ENCODE results near the gene CD2.

The CD2 gene

DNA sequence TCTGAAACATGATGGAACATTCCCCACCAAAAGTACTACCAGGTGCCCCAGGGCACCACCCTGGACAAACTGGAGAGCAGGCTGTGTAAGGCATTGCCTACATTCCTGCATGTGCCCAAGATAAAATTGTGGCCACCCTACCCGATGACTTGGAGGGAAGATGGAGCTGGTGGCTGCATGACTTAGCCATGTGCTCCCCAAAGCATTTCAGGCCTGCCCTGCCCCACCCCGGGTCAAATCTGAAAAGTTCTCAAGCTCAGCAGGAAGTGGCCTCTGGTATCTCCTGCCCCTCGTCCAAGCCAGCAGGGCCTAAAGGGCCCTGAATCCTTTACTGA is 8.5 kb downstream of the CD2 start:
- H3K9ac ChIP-seq (ENCODE audit: low read length), result no peak overlapping the region
- H2AFZ ChIP-seq (ENCODE audit: low read depth, low read length), result no peak overlapping the region
- no peak for TF ChIP-seq EZH2phosphoT487 (IDR thresholded peaks at IDR 0.05; ENCODE audit: low read depth)
- TF ChIP-seq, protein P1, sequence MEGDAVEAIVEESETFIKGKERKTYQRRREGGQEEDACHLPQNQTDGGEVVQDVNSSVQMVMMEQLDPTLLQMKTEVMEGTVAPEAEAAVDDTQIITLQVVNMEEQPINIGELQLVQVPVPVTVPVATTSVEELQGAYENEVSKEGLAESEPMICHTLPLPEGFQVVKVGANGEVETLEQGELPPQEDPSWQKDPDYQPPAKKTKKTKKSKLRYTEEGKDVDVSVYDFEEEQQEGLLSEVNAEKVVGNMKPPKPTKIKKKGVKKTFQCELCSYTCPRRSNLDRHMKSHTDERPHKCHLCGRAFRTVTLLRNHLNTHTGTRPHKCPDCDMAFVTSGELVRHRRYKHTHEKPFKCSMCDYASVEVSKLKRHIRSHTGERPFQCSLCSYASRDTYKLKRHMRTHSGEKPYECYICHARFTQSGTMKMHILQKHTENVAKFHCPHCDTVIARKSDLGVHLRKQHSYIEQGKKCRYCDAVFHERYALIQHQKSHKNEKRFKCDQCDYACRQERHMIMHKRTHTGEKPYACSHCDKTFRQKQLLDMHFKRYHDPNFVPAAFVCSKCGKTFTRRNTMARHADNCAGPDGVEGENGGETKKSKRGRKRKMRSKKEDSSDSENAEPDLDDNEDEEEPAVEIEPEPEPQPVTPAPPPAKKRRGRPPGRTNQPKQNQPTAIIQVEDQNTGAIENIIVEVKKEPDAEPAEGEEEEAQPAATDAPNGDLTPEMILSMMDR (IDR thresholded peaks at IDR 0.05; ENCODE audit: low read depth, low read length), result no peak

DNA sequence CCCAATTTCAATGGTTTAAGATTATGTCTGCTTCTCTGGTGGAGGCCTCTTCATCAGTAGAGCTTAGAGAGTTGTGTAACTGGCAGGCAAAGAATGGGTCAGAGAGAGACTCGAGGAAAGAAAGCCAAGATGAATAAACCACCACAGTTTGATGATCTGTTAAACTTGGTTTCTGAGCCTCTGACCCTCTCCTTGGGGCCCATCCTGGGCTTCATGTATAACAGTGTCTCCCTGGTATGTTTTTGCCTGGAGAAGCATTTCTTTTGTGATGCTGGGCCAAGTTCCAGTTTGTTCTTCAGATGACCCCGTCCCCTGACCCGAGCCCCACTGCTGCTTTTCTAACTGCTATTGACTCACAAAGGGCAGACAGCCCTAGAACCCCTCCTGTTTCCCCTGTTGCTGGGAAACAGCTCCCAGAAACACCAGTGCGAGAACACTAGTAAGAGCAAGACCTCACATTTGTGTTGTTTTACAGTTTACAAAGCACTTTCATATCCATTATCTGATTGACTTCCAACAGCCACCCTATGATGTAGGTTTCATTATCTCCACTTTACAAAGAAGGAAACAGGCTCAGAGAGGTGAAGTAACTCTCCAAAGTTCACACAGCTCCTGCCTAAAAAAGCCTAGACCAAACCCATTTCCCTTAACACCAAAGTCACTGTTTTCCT is 9.0 kb downstream of the CD2 start:
- TF ChIP-seq, protein P1 (IDR thresholded peaks at IDR 0.05; ENCODE audit: low read depth, low read length), result no peak
- no peak for TF ChIP-seq EZH2phosphoT487 (IDR thresholded peaks at IDR 0.05; ENCODE audit: low read depth)

More for the DNA sequence above, 8.5 kb downstream of the CD2 start:
- Histone ChIP-seq H3K27me3 (ENCODE audit: low read depth, low read length) (no peaks in the 10 kb centered on the region), H3K79me2 (ENCODE audit: low read length) (no peaks in the 10 kb centered on the region), H4K20me1 (ENCODE audit: insufficient read depth, low read length) (no peaks in the 10 kb centered on the region), H3K4me3 (ENCODE audit: low read length) (no peak overlapping the region), H3K27ac (ENCODE audit: low read length) (no peak overlapping the region), H3K9me3 (ENCODE audit: insufficient read depth, low read length) (no peaks in the 10 kb centered on the region), H3K36me3 (replicated peaks; ENCODE audit: low read depth, low read length) (no peaks in the 10 kb centered on the region), H3K4me1 (ENCODE audit: low read length) (no peaks in the 10 kb centered on the region), H3K4me2 (ENCODE audit: low read length) (no peak overlapping the region)

DNA sequence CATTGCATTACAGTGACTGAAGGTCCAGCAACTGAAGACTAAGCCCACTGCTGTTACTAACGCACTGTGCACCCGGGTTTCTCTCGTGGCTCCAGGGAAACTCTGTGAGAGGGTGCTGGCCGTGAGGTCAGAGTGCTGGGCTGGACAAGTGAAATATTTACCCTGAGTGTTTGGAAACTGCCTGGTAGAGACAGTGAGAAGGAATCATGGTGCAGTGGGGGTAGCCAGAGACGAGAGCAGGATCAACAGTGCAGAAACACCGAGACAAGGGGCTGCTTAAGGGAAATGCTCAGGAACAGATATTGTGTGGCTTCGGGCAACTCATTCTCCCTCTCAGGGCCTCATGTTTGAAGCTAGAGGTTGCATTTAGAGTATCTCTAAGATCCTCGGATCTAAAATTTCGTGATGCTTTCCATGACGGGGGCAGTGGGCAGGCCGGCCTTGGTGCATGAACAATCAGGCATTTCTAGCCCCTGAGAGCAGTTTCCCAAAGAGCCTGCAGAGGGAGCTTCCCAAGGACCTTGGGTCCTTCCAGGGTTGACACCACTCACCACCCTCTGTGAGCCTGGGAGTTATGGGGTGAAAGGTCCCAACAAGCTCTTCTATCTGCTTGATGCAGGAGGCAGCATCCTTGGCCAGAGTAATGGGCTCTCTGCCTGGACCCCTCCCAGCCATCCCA is 9.7 kb downstream of the CD2 start:
- no peak overlapping the region for H2AFZ ChIP-seq (ENCODE audit: low read depth, low read length)
- H3K9me3 ChIP-seq (ENCODE audit: insufficient read depth, low read length), result no peaks in the 10 kb centered on the region
- no peak overlapping the region for H3K9ac ChIP-seq (ENCODE audit: low read length)

More for the DNA sequence above, 9.0 kb downstream of the CD2 start:
- no peaks in the 10 kb centered on the region for H3K79me2 ChIP-seq (ENCODE audit: low read length)
- H4K20me1 ChIP-seq (ENCODE audit: insufficient read depth, low read length), result no peaks in the 10 kb centered on the region
- H3K4me3 ChIP-seq (ENCODE audit: low read length), result no peak overlapping the region
- H3K9ac ChIP-seq (ENCODE audit: low read length), result no peak overlapping the region
- H3K27me3 ChIP-seq (ENCODE audit: low read depth, low read length), result no peaks in the 10 kb centered on the region
- no peaks in the 10 kb centered on the region for H3K9me3 ChIP-seq (ENCODE audit: insufficient read depth, low read length)
- H3K27ac ChIP-seq (ENCODE audit: low read length), result no peak overlapping the region
- no peaks in the 10 kb centered on the region for H3K36me3 ChIP-seq (replicated peaks; ENCODE audit: low read depth, low read length)
- H3K4me2 ChIP-seq (ENCODE audit: low read length), result no peak overlapping the region
- no peaks in the 10 kb centered on the region for H3K4me1 ChIP-seq (ENCODE audit: low read length)
- no peak overlapping the region for H2AFZ ChIP-seq (ENCODE audit: low read depth, low read length)

DNA sequence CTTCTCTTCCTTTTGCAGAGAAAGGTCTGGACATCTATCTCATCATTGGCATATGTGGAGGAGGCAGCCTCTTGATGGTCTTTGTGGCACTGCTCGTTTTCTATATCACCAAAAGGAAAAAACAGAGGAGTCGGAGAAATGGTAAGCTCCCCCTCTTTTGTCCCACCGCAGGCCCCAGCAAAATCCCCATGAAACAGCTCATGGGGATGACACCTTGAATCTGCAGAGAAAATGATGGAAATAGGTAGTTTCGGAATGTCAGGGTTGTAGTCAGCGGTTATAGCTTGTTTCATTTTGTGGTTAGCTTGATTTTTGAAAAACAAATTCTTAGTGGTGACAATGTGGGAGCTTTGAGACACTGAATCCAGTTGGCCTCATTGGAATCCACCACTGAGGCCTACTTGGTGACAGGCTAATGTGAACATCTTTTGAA is 10.3 kb downstream of the CD2 start:
- no peak overlapping the region for H3K4me2 ChIP-seq (ENCODE audit: low read length)
- no peaks in the 10 kb centered on the region for H3K27me3 ChIP-seq (ENCODE audit: low read depth, low read length)
- no peak overlapping the region for H2AFZ ChIP-seq (ENCODE audit: low read depth, low read length)
- H3K9me3 ChIP-seq (ENCODE audit: insufficient read depth, low read length), result no peaks in the 10 kb centered on the region
- no peak overlapping the region for H3K27ac ChIP-seq (ENCODE audit: low read length)
- no peaks in the 10 kb centered on the region for H3K36me3 ChIP-seq (replicated peaks; ENCODE audit: low read depth, low read length)
- H3K4me1 ChIP-seq (ENCODE audit: low read length), result peaks cover 4% of the 10 kb centered on the region
- H3K79me2 ChIP-seq (ENCODE audit: low read length), result no peaks in the 10 kb centered on the region
- TF ChIP-seq, protein P1 (IDR thresholded peaks at IDR 0.05; ENCODE audit: low read depth, low read length), result no peak
- TF ChIP-seq EZH2phosphoT487 (IDR thresholded peaks at IDR 0.05; ENCODE audit: low read depth), result no peak
- H4K20me1 ChIP-seq (ENCODE audit: insufficient read depth, low read length), result no peaks in the 10 kb centered on the region
- H3K4me3 ChIP-seq (ENCODE audit: low read length), result no peak overlapping the region
- no peak overlapping the region for H3K9ac ChIP-seq (ENCODE audit: low read length)

More for the DNA sequence above, 9.7 kb downstream of the CD2 start:
- H3K36me3 ChIP-seq (replicated peaks; ENCODE audit: low read depth, low read length), result no peaks in the 10 kb centered on the region
- no peaks in the 10 kb centered on the region for H3K79me2 ChIP-seq (ENCODE audit: low read length)
- H3K27me3 ChIP-seq (ENCODE audit: low read depth, low read length), result no peaks in the 10 kb centered on the region
- no peak for TF ChIP-seq EZH2phosphoT487 (IDR thresholded peaks at IDR 0.05; ENCODE audit: low read depth)
- TF ChIP-seq, protein P1 (IDR thresholded peaks at IDR 0.05; ENCODE audit: low read depth, low read length), result no peak
- no peak overlapping the region for H3K27ac ChIP-seq (ENCODE audit: low read length)
- no peaks in the 10 kb centered on the region for H3K4me1 ChIP-seq (ENCODE audit: low read length)
- H4K20me1 ChIP-seq (ENCODE audit: insufficient read depth, low read length), result no peaks in the 10 kb centered on the region
- no peak overlapping the region for H3K4me2 ChIP-seq (ENCODE audit: low read length)
- no peak overlapping the region for H3K4me3 ChIP-seq (ENCODE audit: low read length)
